ENCODE measurements around the gene ARFGEF2. TPM values are rescaled to one million over a fixed set of nuclear protein-coding genes. Genes with fewer than 3 reads are reported as not detected.

ARFGEF2 gene
- total RNA-seq, 6 donors from 2014 or later: 22.4 to 94.3 (median 32.2) TPM

DNA sequence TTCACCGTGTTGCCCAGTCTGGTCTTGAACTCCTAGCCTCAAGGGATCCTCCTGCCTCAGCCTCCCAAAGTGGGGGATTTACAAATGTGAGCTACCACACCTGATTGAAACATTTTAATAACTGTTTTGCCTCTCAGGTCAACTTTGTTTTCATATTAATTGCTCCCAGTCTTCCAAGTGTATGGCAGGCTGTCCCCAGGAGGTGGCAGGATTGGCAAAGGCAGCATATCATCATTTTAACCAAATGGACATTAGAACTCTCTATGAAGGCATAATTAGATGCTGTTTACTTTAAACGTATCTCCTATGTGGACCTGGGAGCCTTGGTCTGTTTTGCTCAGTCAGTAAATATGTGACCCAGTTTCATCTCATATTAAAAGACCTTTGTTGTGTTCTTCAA, 65.4 kb downstream of the ARFGEF2 start:
- Histone ChIP-seq H3K27me3 (no peaks in the 10 kb centered on the region), H3K4me3 (no peak overlapping the region), H3K27ac (no peak overlapping the region), H3K4me1 (no peaks in the 10 kb centered on the region), H3K36me3 (peaks cover 45 to 98% (median 73%) of the 10 kb centered on the region in 4 donors), H3K9me3 (no peaks in the 10 kb centered on the region)
- no peak for ATAC-seq (ENCODE audit: low FRiP score in 2 of 2)
- 75 to 84% methylated on average over 2 of the region's 2 CpGs for WGBS, 2 donors
- TF ChIP-seq CTCF (IDR thresholded peaks at IDR 0.05) (no peak), EP300 (IDR thresholded peaks at IDR 0.05) (no peak), POLR2AphosphoS5 (IDR thresholded peaks at IDR 0.05) (no peak)
- DNase-seq: no peak

DNA sequence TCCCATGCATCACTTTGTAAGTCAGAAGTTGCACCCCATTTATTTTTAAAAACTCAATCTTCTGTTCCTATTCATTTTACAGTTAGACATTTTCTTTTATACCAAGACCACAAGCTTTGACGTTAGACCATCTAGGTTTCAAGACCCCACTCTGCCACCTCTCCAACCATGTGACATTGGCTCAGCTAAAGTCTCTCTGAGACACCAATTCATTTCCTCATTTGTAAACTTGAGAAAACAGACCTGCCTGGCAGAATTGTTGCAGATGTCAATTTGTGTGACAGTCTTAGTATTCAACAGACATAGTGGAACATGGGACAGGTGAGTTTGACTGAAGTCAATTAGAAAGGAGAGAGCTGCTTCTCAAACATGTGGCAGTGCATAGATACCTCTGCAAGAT, 69.0 kb downstream of the ARFGEF2 start:
- Histone ChIP-seq H3K9me3 (no peaks in the 10 kb centered on the region), H3K27ac (no peak overlapping the region), H3K4me1 (no peaks in the 10 kb centered on the region), H3K27me3 (no peaks in the 10 kb centered on the region), H3K36me3 (peaks cover 45 to 100% (median 79%) of the 10 kb centered on the region in 4 donors), H3K4me3 (no peak overlapping the region)
- DNase-seq (no peak), ATAC-seq (ENCODE audit: low FRiP score in 2 of 2) (no peak)
- 75 to 83% methylated on average over 1 of the region's 1 CpG for WGBS, 2 donors
- no peak for TF ChIP-seq POLR2A (IDR thresholded peaks at IDR 0.05)
- no peak for TF ChIP-seq EP300 (IDR thresholded peaks at IDR 0.05)
- no peak for TF ChIP-seq POLR2AphosphoS5 (IDR thresholded peaks at IDR 0.05)
- TF ChIP-seq CTCF (IDR thresholded peaks at IDR 0.05): no peak

DNA sequence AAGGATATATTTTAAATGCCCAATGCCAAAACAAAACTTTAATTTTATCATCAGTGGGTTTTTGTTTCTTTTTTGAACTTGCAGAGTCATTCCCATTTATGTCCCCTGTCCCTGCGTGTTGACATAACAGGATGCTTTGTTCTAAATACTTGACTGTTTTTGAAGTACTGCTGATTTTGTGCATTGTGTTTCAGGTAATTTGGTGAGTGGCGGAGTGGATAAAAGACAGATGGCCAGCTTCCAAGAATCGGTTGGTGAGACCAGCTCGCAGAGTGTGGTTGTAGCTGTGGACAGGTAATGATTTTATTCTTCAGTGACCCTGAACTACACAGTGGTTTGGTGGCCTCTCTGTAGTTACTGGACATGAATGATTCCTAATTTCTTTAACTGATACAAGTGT, 74.1 kb downstream of the ARFGEF2 start:
- WGBS, 2 donors: 55 to 70% methylated on average over 4 of the region's 4 CpGs

DNA sequence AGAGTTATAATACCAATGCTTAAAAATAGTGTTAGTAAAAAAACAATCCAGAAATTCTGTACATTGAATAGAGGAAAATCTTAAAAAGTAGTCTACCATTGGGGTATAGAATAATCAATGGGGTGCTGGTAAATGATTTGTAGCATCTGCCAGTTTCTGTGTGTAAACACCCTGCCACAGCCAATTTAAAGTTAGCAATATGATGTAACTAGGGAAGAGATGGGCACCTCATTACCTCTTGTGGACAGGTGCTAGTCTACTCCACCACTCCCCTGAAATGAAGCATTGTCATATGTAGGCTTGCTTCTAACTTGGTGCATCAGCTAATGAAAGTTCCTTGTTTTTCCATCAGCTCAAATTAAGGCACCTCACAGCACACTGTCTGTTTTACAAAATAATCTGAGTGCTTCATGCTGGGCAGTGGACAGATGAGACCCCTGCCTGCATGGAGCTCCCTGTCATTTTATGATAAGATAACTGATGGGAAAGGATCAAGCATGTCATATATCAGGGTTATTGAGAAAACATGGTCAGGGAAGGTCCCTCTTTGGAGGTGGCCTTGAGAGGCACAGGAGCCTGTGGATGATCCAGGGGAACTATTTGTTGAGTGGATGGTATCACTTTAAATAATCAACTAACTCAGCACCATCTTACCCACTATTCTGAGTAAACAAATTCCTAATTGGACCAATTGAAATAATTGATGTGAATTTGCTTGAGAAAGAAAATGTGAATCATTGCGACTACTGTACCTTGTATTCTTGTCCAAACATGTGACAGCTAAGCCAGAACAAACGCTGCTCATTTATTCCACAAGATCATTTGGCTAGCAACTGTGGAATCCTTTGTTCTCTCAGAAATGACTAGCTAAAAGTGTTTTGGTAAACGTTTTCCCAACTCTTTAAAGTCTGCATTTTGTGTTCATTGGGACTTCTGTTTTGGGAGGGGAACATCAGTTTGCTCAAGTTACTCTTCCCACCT, 78.7 kb downstream of the ARFGEF2 start:
- no peak for ATAC-seq (ENCODE audit: low FRiP score in 2 of 2)
- Histone ChIP-seq H3K27me3 (no peaks in the 10 kb centered on the region), H3K4me3 (no peak overlapping the region), H3K27ac (no peak overlapping the region), H3K9me3 (no peaks in the 10 kb centered on the region), H3K36me3 (peaks cover 12 to 85% (median 55%) of the 10 kb centered on the region in 4 donors), H3K4me1 (no peaks in the 10 kb centered on the region)
- 65 to 67% methylated on average over 3 of the region's 3 CpGs for WGBS, 2 donors
- DNase-seq: no peak
- TF ChIP-seq CTCF (IDR thresholded peaks at IDR 0.05) (no peak), POLR2A (IDR thresholded peaks at IDR 0.05) (no peak), EP300 (IDR thresholded peaks at IDR 0.05) (no peak), POLR2AphosphoS5 (IDR thresholded peaks at IDR 0.05) (no peak)

More for the DNA sequence above, 74.1 kb downstream of the ARFGEF2 start:
- no peak for DNase-seq
- no peaks in the 10 kb centered on the region for H3K9me3 ChIP-seq
- H3K36me3 ChIP-seq: peaks cover 19 to 98% (median 83%) of the 10 kb centered on the region in 4 donors
- H3K27ac ChIP-seq: no peak overlapping the region
- no peaks in the 10 kb centered on the region for H3K27me3 ChIP-seq
- H3K4me3 ChIP-seq: no peak overlapping the region
- no peaks in the 10 kb centered on the region for H3K4me1 ChIP-seq
- no peak for ATAC-seq (ENCODE audit: low FRiP score in 2 of 2)
- TF ChIP-seq POLR2AphosphoS5 (IDR thresholded peaks at IDR 0.05) (no peak), EP300 (IDR thresholded peaks at IDR 0.05) (no peak), POLR2A (IDR thresholded peaks at IDR 0.05) (no peak), CTCF (IDR thresholded peaks at IDR 0.05) (no peak)
